B cell (primary cell): ENCODE results near the gene MDP1. TPM values are rescaled to one million over a fixed set of nuclear protein-coding genes. Genes with fewer than 3 reads are reported as not detected.
A peak's percentile ranks its signal among the peaks of the same experiment; 100 is the strongest.

Experiments used
- ATAC-seq: fragments of 200-7000 bp; cut with Tn5 transposase; one replicate; pipeline ENCODE4 v1.10.0; 2021; ENCODE audit warnings: low read depth, mild to moderate bottlenecking, moderate number of reproducible peaks, moderate library complexity
- CTCF ChIA-PET: fragments of 350-600 bp; sonication (Branson Sonifier 250); formaldehyde crosslinking; loops from one replicate; lab custom pipeline; 2021; ENCODE audit warnings: antibody characterized with exemption, inconsistent platforms; lab: Charles Lee
- POLR2A ChIA-PET: fragments of 350-600 bp; sonication (Branson Sonifier 250); formaldehyde crosslinking; loops from one replicate; lab custom pipeline; 2021; ENCODE audit warnings: antibody characterized with exemption; lab: Charles Lee
- DNase-seq: peaks from one replicate; pipeline ENCODE4 v3.0.0; 2013
- H2AFZ ChIP-seq: 2 replicates; pipeline ENCODE4 v1.6.1; 2012; ENCODE audit warnings: mild to moderate bottlenecking, low read depth, low read length; ENCODE audit not compliant: insufficient read depth, poor library complexity, severe bottlenecking
- H3K27ac ChIP-seq, 2 donors: 1 replicate in 1 of 2; 2 replicates in 1 of 2; pipeline ENCODE4 v1.5.1; 2012 to 2013; ENCODE audit warnings: low read length in 2 of 2, mild to moderate bottlenecking in 2 of 2, moderate library complexity in 1 of 2
- H3K27me3 ChIP-seq, 4 experiments: fragments of 200-600 bp in 1 of 4; sonication (generic) in 1 of 4; replicated peaks in 1 of 4; 1 replicate in 2 of 4; 2 replicates in 2 of 4; pipeline versions ENCODE4 v1.6.1 to v1.7.0; 2013 to 2016; ENCODE audit warnings: low read length in 3 of 4, mild to moderate bottlenecking in 2 of 4, mixed read lengths in 1 of 4, moderate library complexity in 1 of 4; ENCODE audit not compliant: insufficient read depth in 4 of 4, control insufficient read depth in 3 of 4; ENCODE audit errors: control extremely low read depth in 1 of 4
- H3K36me3 ChIP-seq, 2 experiments: replicated peaks in 1 of 2; 1 replicate in 1 of 2; 2 replicates in 1 of 2; pipeline versions ENCODE4 v1.6.1 to v1.7.1; 2013; ENCODE audit warnings: low read length in 1 of 2; ENCODE audit not compliant: insufficient read depth in 2 of 2, control insufficient read depth in 1 of 2; ENCODE audit errors: control extremely low read depth in 1 of 2, extremely low read depth in 1 of 2
- H3K4me1 ChIP-seq, 2 donors: fragments of 200-600 bp in 1 of 2; sonication (generic) in 1 of 2; 1 replicate in 1 of 2; 2 replicates in 1 of 2; pipeline versions ENCODE4 v1.5.1 to v1.6.1; 2013 to 2017; ENCODE audit warnings: low read length in 2 of 2; ENCODE audit not compliant: control insufficient read depth in 2 of 2, insufficient read depth in 2 of 2
- H3K4me2 ChIP-seq: replicated peaks from 2 replicates; pipeline ENCODE3; 2012; ENCODE audit warnings: mild to moderate bottlenecking, low read depth, low read length; ENCODE audit not compliant: poor library complexity, severe bottlenecking
- H3K4me3 ChIP-seq, 5 experiments: fragments of 200-600 bp in 1 of 5; sonication (generic) in 1 of 5; 1 replicate in 3 of 5; 2 replicates in 2 of 5; pipeline versions ENCODE4 v1.5.1 to v1.7.0; 2011 to 2016; ENCODE audit warnings: low read length in 4 of 5, mild to moderate bottlenecking in 4 of 5, low read depth in 2 of 5, control low read depth in 1 of 5, moderate library complexity in 1 of 5; ENCODE audit not compliant: insufficient read depth in 1 of 5; ENCODE audit errors: control extremely low read depth in 1 of 5, extremely low read depth in 1 of 5
- H3K79me2 ChIP-seq: fragments of 200-600 bp; sonication (generic); one replicate; pipeline ENCODE4 v1.6.0; 2016; ENCODE audit warnings: low read length; ENCODE audit not compliant: control insufficient read depth, insufficient read depth
- H3K9ac ChIP-seq: fragments of 200-600 bp; sonication (generic); 2 replicates; pipeline ENCODE4 v1.6.1; 2017; ENCODE audit warnings: mild to moderate bottlenecking, low read length, moderate library complexity
- H3K9me3 ChIP-seq, 3 donors: one replicate each; pipeline versions ENCODE4 v1.6.1 to v1.7.1; 2013; ENCODE audit warnings: low read length in 2 of 3; ENCODE audit not compliant: control insufficient read depth in 2 of 3, insufficient read depth in 1 of 3; ENCODE audit errors: control extremely low read depth in 1 of 3
- H4K20me1 ChIP-seq: 2 replicates; pipeline ENCODE4 v1.6.0; 2012; ENCODE audit warnings: mild to moderate bottlenecking, low read length; ENCODE audit not compliant: insufficient read depth, control insufficient read depth, poor library complexity, severe bottlenecking
- H3K27ac Mint-ChIP-seq: one replicate; pipeline ENCODE4 v1.8.0; 2021; ENCODE audit warnings: mixed read lengths
- H3K27me3 Mint-ChIP-seq: one replicate; pipeline ENCODE4 v1.8.0; 2021; ENCODE audit warnings: mixed read lengths
- H3K4me1 Mint-ChIP-seq: one replicate; pipeline ENCODE4 v1.8.0; 2021; ENCODE audit warnings: mixed read lengths
- H3K4me3 Mint-ChIP-seq: one replicate; pipeline ENCODE4 v1.8.0; 2021; ENCODE audit warnings: mixed read lengths
- H3K9me3 Mint-ChIP-seq: one replicate; pipeline ENCODE4 v1.8.0; 2022; ENCODE audit warnings: mixed read lengths; ENCODE audit not compliant: insufficient read depth
- CTCF ChIP-seq: fragments of 200-600 bp; IDR thresholded peaks from one replicate; pipeline ENCODE4 v1.8.0; 2022; ENCODE audit warnings: antibody characterized with exemption, mild to moderate bottlenecking
- EZH2 ChIP-seq: IDR thresholded peaks from 2 replicates; pipeline ENCODE4 v1.6.1; 2012; ENCODE audit warnings: borderline replicate concordance, low read depth, mild to moderate bottlenecking, moderate library complexity, low read length; ENCODE audit not compliant: insufficient read depth, poor library complexity, severe bottlenecking
- WGBS: methylation state at CpG from one replicate; pipeline ENCODE4 v1.1.5; 2013; ENCODE audit warnings: missing lambda C conversion rate; ENCODE audit not compliant: insufficient coverage; 5-methylcytosine and 5-hydroxymethylcytosine counted together
- intact Hi-C: fragments of 100-400 bp; cut with micrococcal nuclease; formaldehyde crosslinking; loops from one replicate; pipeline ENCODE4 v1.10.0; 2022
- polyA plus RNA-seq: library from polyadenylated mRNA; depleted of rRNA; stranded (reverse); fragments of >200 nt; gene quantifications from 2 replicates; pipeline ENCODE4 v1.2.3, GENCODE V29; 2012
- total RNA-seq, 2 donors: library from RNA; stranded (reverse); fragments of 120-200 nt in 1 of 2; gene quantifications; 1 replicate in 1 of 2; 2 replicates in 1 of 2; pipeline versions ENCODE4 v1.2.3 to v1.2.4, GENCODE V29; 2013 to 2022

Gene MDP1
- total and polyA plus RNA-seq, 2 donors (not counting 1 experiment from before 2014, with no cell fraction given), result 11.3 to 28.1 TPM

DNA sequence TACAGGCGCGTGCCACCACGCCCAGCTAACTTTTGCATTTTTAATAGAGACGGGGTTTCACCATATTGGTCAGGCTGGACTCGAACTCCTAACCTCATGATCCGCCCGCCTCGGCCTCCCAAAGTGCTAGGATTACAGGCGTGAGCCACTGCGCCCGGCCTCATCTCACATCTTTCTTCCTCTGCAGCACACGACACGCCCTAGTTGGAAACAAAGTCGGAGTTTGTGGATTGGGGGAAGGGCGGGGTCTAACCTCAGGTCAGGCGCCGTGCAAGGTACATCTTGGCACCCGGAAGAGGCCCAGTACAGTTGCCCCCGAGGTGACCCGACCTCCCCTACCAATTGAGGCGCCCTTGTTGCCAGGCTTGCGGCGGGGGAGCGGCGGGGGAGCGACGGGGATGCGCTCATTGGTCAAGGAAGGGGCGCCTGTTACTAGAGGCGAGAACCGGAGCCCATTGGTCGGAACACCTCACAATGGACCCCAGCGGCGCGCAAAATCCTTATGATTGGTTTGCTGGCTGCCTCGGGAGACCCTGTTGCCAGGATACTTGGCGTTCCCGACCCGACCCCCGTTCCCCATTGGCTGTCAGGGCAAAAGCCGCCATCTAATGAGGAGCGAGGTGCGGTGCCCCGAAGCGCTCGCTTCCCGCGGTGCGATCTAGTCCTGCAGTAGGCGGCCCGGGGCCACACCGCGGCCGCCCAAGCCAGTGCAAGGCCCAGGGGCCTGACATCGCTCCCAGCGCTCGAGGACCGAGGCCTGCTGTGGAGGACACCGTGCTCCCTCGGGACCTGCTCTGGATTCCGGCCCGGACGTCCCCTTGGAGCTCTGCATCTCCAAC is 44.2 kb downstream of the MDP1 start, which contains the start of gene REC8:
TSS of gene REC8 (plus strand) at position 659 of the 839 bp plus-strand sequence. CDS start 473 bp downstream, outside the sequence.
- H3K27ac ChIP-seq, result no peak within 1 kb of the TSS
- Mint-ChIP-seq H3K4me3 (peak within 1 kb of the TSS; percentile 93), H3K4me1 (peaks cover 20% of the 10 kb centered on the region), H3K27ac (peak within 1 kb of the TSS; percentile 79), H3K9me3 (no peaks in the 10 kb centered on the region), H3K27me3 (no peaks in the 10 kb centered on the region)
- H2AFZ ChIP-seq, result peak within 1 kb of the TSS; percentile 65
- H3K9ac ChIP-seq, result peak within 1 kb of the TSS; percentile 70
- WGBS, result 4% methylated on average over 56 of the region's 63 CpGs
- H4K20me1 ChIP-seq, result peaks cover 7% of the 10 kb centered on the region
- peak; percentile 89 for DNase-seq
- intact Hi-C loops, result loop anchor here (1.0 kb wide), 4 partner anchors 10 to 56 kb away; partner anchors contain the start of genes IPO4, IRF9 and RNF31
- H3K27me3 ChIP-seq, result no peaks in the 10 kb centered on the region
- no peaks in the 10 kb centered on the region for H3K9me3 ChIP-seq
- no peaks in the 10 kb centered on the region for H3K79me2 ChIP-seq
- POLR2A ChIA-PET, result interaction anchor here (0.7 to 2.0 kb wide), 7 partner anchors 10 to 63 kb away, joined by 4 to 18 read pairs (median 6); partner anchors contain the start of genes CHMP4A, DCAF11, IPO4 and IRF9
- TF ChIP-seq CTCF, result no peak
- no peak for TF ChIP-seq EZH2
- H3K36me3 ChIP-seq, result peaks cover 0 to 18% of the 10 kb centered on the region in 2 experiments
- peak within 1 kb of the TSS; percentile 47 to 72 (median 60) for H3K4me3 ChIP-seq
- ATAC-seq, result peak; percentile 92
- H3K4me1 ChIP-seq, result peaks cover 11 to 23% of the 10 kb centered on the region in 2 donors
- CTCF ChIA-PET, result interaction anchor here (0.7 to 3.1 kb wide), 2 partner anchors 11 to 105 kb away, joined by 3 to 22 read pairs; partner anchors contain the start of gene IRF9
- H3K4me2 ChIP-seq, result peak within 1 kb of the TSS; percentile 92
